Upper lobe of left lung (tissue), 6 donors: ENCODE results near the gene LAMA3. TPM values are rescaled to one million over a fixed set of nuclear protein-coding genes. Genes with fewer than 3 reads are reported as not detected.

Source experiments
- ATAC-seq, 2 donors: fragments of 200-7000 bp; cut with Tn5 transposase; one replicate each; pipeline ENCODE4 v1.9.1; 2022; ENCODE audit warnings: mild to moderate bottlenecking in 2 of 2, moderate library complexity in 2 of 2; ENCODE audit not compliant: low FRiP score in 2 of 2
- DNase-seq, 2 donors: peaks; one replicate each; pipeline ENCODE4 v3.0.0-alpha.2; 2019 to 2020
- H3K27ac ChIP-seq, 4 donors: fragments of 200-600 bp; sonication (generic); one replicate each; pipeline ENCODE4 v1.5.1; 2016 to 2019
- H3K27me3 ChIP-seq, 4 donors: fragments of 200-600 bp; sonication (generic); one replicate each; pipeline ENCODE4 v1.5.1; 2017 to 2019
- H3K36me3 ChIP-seq, 4 donors: fragments of 200-600 bp; sonication (generic); one replicate each; pipeline ENCODE4 v1.5.1; 2016 to 2019
- H3K4me1 ChIP-seq, 4 donors: fragments of 200-600 bp; sonication (generic); one replicate each; pipeline ENCODE4 v1.5.1; 2018 to 2019
- H3K4me3 ChIP-seq, 4 donors: fragments of 200-600 bp; sonication (generic); one replicate each; pipeline ENCODE4 v1.5.1; 2017 to 2019; ENCODE audit warnings: mild to moderate bottlenecking in 2 of 4, moderate library complexity in 1 of 4
- H3K9me3 ChIP-seq, 4 donors: fragments of 200-600 bp; sonication (generic); one replicate each; pipeline ENCODE4 v1.5.1; 2018 to 2019
- CTCF ChIP-seq, 6 experiments: fragments of 450-650 bp in 4 of 6; fragments of 200-600 bp in 2 of 6; sonication (generic) in 2 of 6; IDR thresholded peaks; one replicate each; pipeline ENCODE4 v1.5.1; 2016 to 2019; ENCODE audit warnings: antibody characterized with exemption in 6 of 6
- EP300 ChIP-seq, 4 donors: sonication (generic); formaldehyde crosslinking; IDR thresholded peaks; one replicate each; pipeline ENCODE4 v1.5.1; 2017; ENCODE audit warnings: antibody characterized with exemption in 4 of 4, control low read depth in 2 of 4
- POLR2A ChIP-seq, 4 donors: fragments of 450-650 bp; IDR thresholded peaks; one replicate each; pipeline ENCODE4 v1.5.1; 2016 to 2017; ENCODE audit warnings: antibody characterized with exemption in 4 of 4, mild to moderate bottlenecking in 2 of 4
- POLR2AphosphoS5 ChIP-seq, 2 donors: sonication (generic); formaldehyde crosslinking; IDR thresholded peaks; one replicate each; pipeline ENCODE4 v1.5.1; 2017; ENCODE audit warnings: antibody characterized with exemption in 2 of 2
- WGBS, 2 donors: methylation state at CpG; one replicate each; pipeline ENCODE4 v1.1.5; 2017 to 2018; 5-methylcytosine and 5-hydroxymethylcytosine counted together
- total RNA-seq, 6 donors: library from RNA; depleted of rRNA in 4 of 6; stranded (reverse); fragments of >200 nt in 4 of 6; gene quantifications; one replicate each; pipeline versions ENCODE4 v1.1.0 to v1.2.1, GENCODE V29; 2016 to 2021
- donor health status: DM: no; HTN: no; CAD: no; lungs with moderate emphysema.
- donor health status: DM: no; HTN: yes; CAD: no; lungs with severe emphysema.

LAMA3 gene
- total RNA-seq, 6 donors from 2014 or later, result 88.2 to 202 (median 141) TPM

DNA sequence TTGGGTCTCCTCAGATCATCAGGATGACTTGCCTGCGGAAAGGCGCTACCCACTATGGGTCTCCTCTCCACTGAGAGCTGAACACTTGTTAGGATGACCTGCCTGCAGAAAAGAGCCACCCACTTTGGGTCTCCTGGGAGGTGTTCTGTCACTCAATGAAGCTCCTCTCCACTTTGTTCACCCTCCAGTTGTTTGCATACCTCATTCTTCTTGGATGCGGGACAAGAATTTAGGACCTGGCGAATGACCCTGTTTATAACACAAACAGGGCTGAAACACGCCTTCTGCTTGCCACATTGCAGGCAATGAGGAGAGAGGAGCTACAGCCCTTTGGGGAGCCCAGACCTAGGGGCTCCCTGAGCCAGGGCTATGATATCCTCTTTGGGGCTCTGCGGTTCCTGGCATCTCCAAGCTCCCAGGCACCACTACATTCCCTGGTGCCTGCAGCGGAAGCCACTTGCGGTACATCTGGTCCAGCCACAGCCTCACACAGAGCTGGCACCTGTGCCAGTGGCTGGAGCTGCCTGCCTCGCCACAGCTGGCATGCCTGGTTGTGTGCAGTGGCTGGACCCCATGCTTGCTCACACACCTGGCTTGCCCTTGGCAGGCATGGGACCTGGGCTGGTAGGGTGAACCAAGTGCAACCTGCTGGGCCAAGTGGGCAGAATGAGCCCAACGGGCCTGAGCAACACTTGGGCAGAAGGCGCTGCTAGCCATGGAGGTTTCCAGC lies 47.2 kb upstream of the LAMA3 start:
- peaks cover 0 to 5% (median 0%) of the 10 kb centered on the region in 4 donors for H3K4me1 ChIP-seq
- H3K27ac ChIP-seq, result peak overlapping the region in 1 of 4 donors; percentile 49
- 85 to 86% methylated on average over 5 to 9 of the region's 11 CpGs for WGBS, 2 donors
- H3K9me3 ChIP-seq, result peaks cover 0 to 4% (median 0%) of the 10 kb centered on the region in 4 donors
- no peaks in the 10 kb centered on the region for H3K27me3 ChIP-seq
- no peaks in the 10 kb centered on the region for H3K36me3 ChIP-seq
- H3K4me3 ChIP-seq, result no peak overlapping the region
- no peak for TF ChIP-seq EP300 (IDR thresholded peaks at IDR 0.05)
- no peak for TF ChIP-seq POLR2A (IDR thresholded peaks at IDR 0.05)
- no peak for TF ChIP-seq CTCF (IDR thresholded peaks at IDR 0.05)
- no peak for TF ChIP-seq POLR2AphosphoS5 (IDR thresholded peaks at IDR 0.05)
- DNase-seq, result no peak
- peak in 1 of 2 donors; percentile 32 for ATAC-seq

DNA sequence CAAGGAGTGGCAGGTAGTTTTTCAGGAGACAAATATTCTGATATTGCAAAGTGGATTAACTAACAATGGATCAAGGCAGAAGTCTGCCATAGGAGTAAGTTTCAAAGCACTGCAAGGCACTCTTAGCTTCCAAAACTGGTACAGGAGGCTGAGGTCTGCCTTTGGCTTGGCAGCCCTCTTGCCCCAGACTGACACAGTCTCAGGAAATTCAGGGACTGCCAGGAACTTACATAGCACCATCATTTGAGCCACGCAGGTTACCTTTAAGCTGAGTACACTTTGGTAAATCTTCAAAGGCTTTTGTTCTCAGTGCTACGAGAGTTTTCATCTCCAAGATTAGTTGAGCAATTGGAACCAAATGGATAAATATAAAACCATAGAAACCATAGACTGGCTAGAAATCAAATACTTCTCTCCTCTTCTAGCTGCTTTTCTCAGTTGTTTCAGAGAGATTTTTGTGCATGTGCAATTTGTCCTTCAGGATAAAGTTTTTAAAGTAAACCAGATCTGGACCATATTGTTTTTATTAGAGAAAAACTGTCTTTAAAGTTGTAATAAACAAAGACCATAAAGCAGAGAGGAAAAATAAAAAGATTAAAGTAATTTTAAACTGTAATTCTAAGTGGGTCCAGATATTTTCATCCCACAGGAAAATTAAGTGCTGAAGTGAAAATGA lies 45.3 kb upstream of the LAMA3 start:
- no peaks in the 10 kb centered on the region for H3K27me3 ChIP-seq
- no peaks in the 10 kb centered on the region for H3K36me3 ChIP-seq
- TF ChIP-seq POLR2AphosphoS5 (IDR thresholded peaks at IDR 0.05) (no peak), EP300 (IDR thresholded peaks at IDR 0.05) (no peak), POLR2A (IDR thresholded peaks at IDR 0.05) (no peak), CTCF (IDR thresholded peaks at IDR 0.05) (no peak)
- ATAC-seq (no peak), DNase-seq (no peak)
- 54% methylated on average over 2 of the region's 2 CpGs for WGBS, 2 donors
- H3K27ac ChIP-seq, result no peak overlapping the region
- H3K9me3 ChIP-seq, result peaks cover 0 to 4% (median 0%) of the 10 kb centered on the region in 4 donors
- no peak overlapping the region for H3K4me3 ChIP-seq
- peaks cover 0 to 5% (median under 1%) of the 10 kb centered on the region in 4 donors for H3K4me1 ChIP-seq

- 91 to 97% methylated on average over 4 of the region's 4 CpGs for WGBS, 2 donors
- H3K9me3 ChIP-seq, result peaks cover 0 to 4% (median 0%) of the 10 kb centered on the region in 4 donors
- ATAC-seq (no peak), DNase-seq (no peak)
- no peaks in the 10 kb centered on the region for H3K27me3 ChIP-seq
- no peak overlapping the region for H3K27ac ChIP-seq
- H3K4me1 ChIP-seq, result peaks cover 4 to 15% (median 7%) of the 10 kb centered on the region in 4 donors
- no peaks in the 10 kb centered on the region for H3K36me3 ChIP-seq
- no peak overlapping the region for H3K4me3 ChIP-seq
- TF ChIP-seq POLR2AphosphoS5 (IDR thresholded peaks at IDR 0.05) (no peak), POLR2A (IDR thresholded peaks at IDR 0.05) (no peak), EP300 (IDR thresholded peaks at IDR 0.05) (no peak), CTCF (IDR thresholded peaks at IDR 0.05) (no peak)
Measured at GRCh38 chr18:23645568-23646175, 43.6 kb upstream of the LAMA3 start.

DNA sequence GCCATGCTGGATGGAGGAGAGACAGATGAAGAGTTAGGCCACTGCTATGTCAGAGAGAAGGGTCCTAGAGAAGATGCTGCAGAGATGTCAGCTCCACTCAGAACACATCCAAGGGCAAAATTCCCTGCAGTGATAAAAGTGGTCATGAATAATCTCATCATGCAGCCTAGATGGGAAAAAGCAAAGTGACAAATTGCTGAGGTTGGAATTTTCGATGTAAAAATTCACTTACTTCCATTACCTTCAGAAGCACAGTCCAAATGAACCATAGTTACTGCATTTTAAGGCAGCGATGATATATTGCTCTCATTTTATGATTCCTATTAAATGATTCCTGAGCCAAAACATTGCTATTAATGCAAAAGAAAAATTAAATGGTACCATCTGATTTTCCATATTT lies 43.0 kb upstream of the LAMA3 start:
- H3K4me1 ChIP-seq, result peaks cover 4 to 16% (median 7%) of the 10 kb centered on the region in 4 donors
- TF ChIP-seq POLR2AphosphoS5 (IDR thresholded peaks at IDR 0.05), result no peak
- TF ChIP-seq EP300 (IDR thresholded peaks at IDR 0.05), result no peak
- TF ChIP-seq POLR2A (IDR thresholded peaks at IDR 0.05), result no peak
- TF ChIP-seq CTCF (IDR thresholded peaks at IDR 0.05), result no peak
- no peak overlapping the region for H3K27ac ChIP-seq
- no peaks in the 10 kb centered on the region for H3K27me3 ChIP-seq
- no peaks in the 10 kb centered on the region for H3K36me3 ChIP-seq
- H3K9me3 ChIP-seq, result peaks cover 0 to 4% (median 0%) of the 10 kb centered on the region in 4 donors
- ATAC-seq (no peak), DNase-seq (no peak)
- 87 to 92% methylated on average over 2 of the region's 2 CpGs for WGBS, 2 donors
- H3K4me3 ChIP-seq, result no peak overlapping the region
